ENCODE data around the gene TBRG4.

The TBRG4 gene

GRCh38 chr7:45073031-45073785 lies 38.3 kb downstream of the TBRG4 start:
- DNase-seq: peak; percentile 21

GRCh38 chr7:45072131-45073030 lies 39.1 kb downstream of the TBRG4 start:
- no peak for DNase-seq

GRCh38 chr7:45071528-45071927 lies 40.0 kb downstream of the TBRG4 start:
- no peak for DNase-seq

GRCh38 chr7:45070254-45070642 lies 41.2 kb downstream of the TBRG4 start:
- no peak for DNase-seq

- DNase-seq: no peak
Observed at GRCh38 chr7:45069444-45070253, 41.8 kb downstream of the TBRG4 start.

GRCh38 chr7:45068236-45069023 lies 43.1 kb downstream of the TBRG4 start:
- DNase-seq: no peak

GRCh38 chr7:45067582-45067981 lies 43.9 kb downstream of the TBRG4 start:
- no peak for DNase-seq

GRCh38 chr7:45066409-45066808 lies 45.1 kb downstream of the TBRG4 start:
- DNase-seq: no peak

GRCh38 chr7:45065031-45065995 lies 46.2 kb downstream of the TBRG4 start:
- no peak for DNase-seq

GRCh38 chr7:45064047-45064725 lies 47.3 kb downstream of the TBRG4 start:
- DNase-seq: no peak

GRCh38 chr7:45061806-45062425 lies 49.6 kb downstream of the TBRG4 start:
- no peak for DNase-seq

GRCh38 chr7:45061352-45061751 lies 50.1 kb downstream of the TBRG4 start:
- DNase-seq: no peak

- no peak for DNase-seq
Observed at GRCh38 chr7:45060295-45060694, 51.2 kb downstream of the TBRG4 start.

- no peak for DNase-seq
Observed at GRCh38 chr7:45057878-45058277, 53.6 kb downstream of the TBRG4 start.

GRCh38 chr7:45055594-45056219 lies 55.8 kb downstream of the TBRG4 start:
- no peak for DNase-seq

- DNase-seq: no peak
Observed at GRCh38 chr7:45055016-45055415, 56.5 kb downstream of the TBRG4 start.

GRCh38 chr7:45054442-45054841 lies 57.1 kb downstream of the TBRG4 start:
- DNase-seq: no peak

GRCh38 chr7:45053941-45054340 lies 57.6 kb downstream of the TBRG4 start:
- DNase-seq: no peak

GRCh38 chr7:45053401-45053800 lies 58.1 kb downstream of the TBRG4 start:
- no peak for DNase-seq

GRCh38 chr7:45052011-45052410 lies 59.5 kb downstream of the TBRG4 start:
- DNase-seq: no peak
